Panc1 (cell line): ENCODE results near the gene FAM222B. TPM values are rescaled to one million over a fixed set of nuclear protein-coding genes. Genes with fewer than 3 reads are reported as not detected.

Experiments used
- ATAC-seq: fragments of 200-7000 bp; cut with Tn5 transposase; 2 replicates; pipeline ENCODE4 v1.9.1; 2020; ENCODE audit warnings: mild to moderate bottlenecking, moderate library complexity
- BruUV-seq: library from RNA; stranded (reverse); fragments of 400-500 nt; replicated peaks from 2 replicates; lab custom pipeline; 2021; lab: Mats Ljungman, UMichigan
- CTCF ChIA-PET: fragments of 300-600 bp; sonication (Branson Sonifier 250); formaldehyde crosslinking; loops from one replicate; lab custom pipeline; 2022; ENCODE audit warnings: antibody characterized with exemption; lab: Charles Lee
- POLR2A ChIA-PET: fragments of 300-600 bp; sonication (Branson Sonifier 250); formaldehyde crosslinking; loops from one replicate; lab custom pipeline; 2022; ENCODE audit warnings: antibody characterized with exemption; lab: Charles Lee
- DNase-seq: peaks from one replicate; pipeline ENCODE4 v3.0.0-alpha.2; 2010; ENCODE audit warnings: low read depth, low spot score
- H3K27ac ChIP-seq: 2 replicates; pipeline ENCODE4 v1.5.1; 2011; ENCODE audit warnings: mild to moderate bottlenecking, low read length, inconsistent platforms
- H3K27me3 ChIP-seq: fragments of 200-500 bp; sonication (Bioruptor generic); 2 replicates; pipeline ENCODE4 v1.6.0; 2014; ENCODE audit warnings: low read length, inconsistent platforms; ENCODE audit not compliant: control insufficient read depth, insufficient read depth
- H3K36me3 ChIP-seq: fragments of 200-500 bp; sonication (Bioruptor generic); 2 replicates; pipeline ENCODE4 v1.5.1; 2014; ENCODE audit warnings: inconsistent platforms, mild to moderate bottlenecking, low read length, moderate library complexity; ENCODE audit not compliant: control insufficient read depth, insufficient read depth
- H3K4me1 ChIP-seq: 2 replicates; pipeline ENCODE4 v1.5.1; 2011; ENCODE audit warnings: inconsistent platforms, mild to moderate bottlenecking, low read length, moderate library complexity; ENCODE audit not compliant: control insufficient read depth, insufficient read depth
- H3K4me3 ChIP-seq, 2 experiments: 2 replicates each; pipeline ENCODE4 v1.5.1; 2011 to 2012; ENCODE audit warnings: low read depth in 2 of 2, low read length in 2 of 2, mild to moderate bottlenecking in 2 of 2, inconsistent platforms in 1 of 2, moderate library complexity in 1 of 2
- H3K9me3 ChIP-seq: fragments of 200-500 bp; sonication (Bioruptor generic); 2 replicates; pipeline ENCODE4 v1.5.1; 2014; ENCODE audit warnings: low read depth, mild to moderate bottlenecking, inconsistent platforms, low read length, moderate library complexity; ENCODE audit not compliant: control insufficient read depth, insufficient read depth
- CTCF ChIP-seq: fragments of 450-650 bp; IDR thresholded peaks from 2 replicates; pipeline ENCODE4 v1.5.1; 2017; ENCODE audit warnings: mild to moderate bottlenecking
- POLR2AphosphoS5 ChIP-seq: IDR thresholded peaks from 2 replicates; pipeline ENCODE4 v1.6.1; 2012; ENCODE audit warnings: mild to moderate bottlenecking, low read depth, low read length, moderate library complexity
- REST ChIP-seq, 2 experiments: IDR thresholded peaks; 2 replicates each; pipeline ENCODE4 v1.6.1; 2011 to 2012; ENCODE audit warnings: low read depth in 2 of 2, control low read depth in 1 of 2, low read length in 1 of 2, mild to moderate bottlenecking in 1 of 2, moderate library complexity in 1 of 2; ENCODE audit not compliant: insufficient read depth in 1 of 2
- SIN3A ChIP-seq: IDR thresholded peaks from 2 replicates; pipeline ENCODE4 v1.6.1; 2012; ENCODE audit warnings: low read depth, mild to moderate bottlenecking, low read length, moderate library complexity, borderline replicate concordance; ENCODE audit not compliant: insufficient read depth
- TCF7L2 ChIP-seq: IDR thresholded peaks from 2 replicates; pipeline ENCODE4 v1.6.1; 2011; ENCODE audit warnings: mild to moderate bottlenecking, low read depth, low read length, inconsistent platforms
- in situ Hi-C: cut with HindIII; loops from 2 replicates; pipeline ENCODE4 v1.10.0; 2016; ENCODE audit warnings: low sequenced_read_pairs, low pct_unique_long_range_greater_than_20kb
- intact Hi-C: fragments of 100-400 bp; cut with micrococcal nuclease; formaldehyde crosslinking; loops from one replicate; pipeline ENCODE4 v1.10.0; 2022; ENCODE audit not compliant: unreplicated experiment
- total RNA-seq: library from RNA; stranded (reverse); gene quantifications from one replicate; pipeline ENCODE4 v1.2.1, GENCODE V29; 2021; ENCODE audit not compliant: unreplicated experiment

Gene FAM222B
- total RNA-seq, 1 experiment from 2014 or later: 38.5 TPM

- TF ChIP-seq POLR2AphosphoS5 (no peak), REST (IDR thresholded peaks at IDR 0.05; ENCODE audit: insufficient read depth in 1 of 2, low read depth in 2 of 2, low read length in 1 of 2) (no peak), SIN3A (no peak), CTCF (no peak), TCF7L2 (no peak)
- ATAC-seq (peak; percentile 46), DNase-seq (no peak)
- Histone ChIP-seq H3K4me1 (no peaks in the 10 kb centered on the region), H3K4me3 (no peak overlapping the region), H3K36me3 (no peaks in the 10 kb centered on the region), H3K27ac (no peak overlapping the region), H3K9me3 (no peaks in the 10 kb centered on the region), H3K27me3 (no peaks in the 10 kb centered on the region)
- intact Hi-C loops (no loop called here), in situ Hi-C loops (no loop called here)
- CTCF ChIA-PET: interaction anchor here (0.8 kb wide), 1 partner anchor 8 kb away, joined by 3 read pairs; no protein-coding TSS in a partner anchor
- no TSS peak for BruUV-seq
- POLR2A ChIA-PET: no interaction called here
Measured at GRCh38 chr17:28735242-28735722, 107.3 kb downstream of the FAM222B start.

GRCh38 chr17:28734712-28735241 lies 107.8 kb downstream of the FAM222B start:
- H3K36me3 ChIP-seq: no peaks in the 10 kb centered on the region
- 0 out of 2 replicates have a peak, but pooled peaks cover under 1% of the 10 kb centered on the region for H3K4me1 ChIP-seq
- no peak overlapping the region for H3K27ac ChIP-seq
- in situ Hi-C loops (no loop called here), intact Hi-C loops (no loop called here)
- no peak for DNase-seq
- H3K4me3 ChIP-seq: no peak overlapping the region
- CTCF ChIA-PET: interaction anchor here (0.8 kb wide), 1 partner anchor 8 kb away, joined by 3 read pairs; no protein-coding TSS in a partner anchor
- no TSS peak for BruUV-seq
- TF ChIP-seq TCF7L2: no peak
- TF ChIP-seq SIN3A: no peak
- no peak for TF ChIP-seq CTCF
- ATAC-seq: peak; percentile 25
- POLR2A ChIA-PET: no interaction called here
- no peaks in the 10 kb centered on the region for H3K9me3 ChIP-seq
- no peaks in the 10 kb centered on the region for H3K27me3 ChIP-seq
